Astrocyte (in vitro differentiated cells and primary cell): ENCODE data around the gene C5.

Source experiments
- EZH2 ChIP-seq: IDR thresholded peaks from 2 replicates; pipeline ENCODE4 v1.6.1; 2012; ENCODE audit warnings: mild to moderate bottlenecking, low read length, inconsistent platforms; ENCODE audit not compliant: insufficient read depth
- TF ChIP-seq, protein P1 (sequence below): IDR thresholded peaks from 2 replicates; pipeline ENCODE4 v1.5.1; 2011; ENCODE audit warnings: low read depth, mild to moderate bottlenecking, inconsistent platforms, low read length, moderate library complexity; ENCODE audit not compliant: insufficient read depth

DNA sequence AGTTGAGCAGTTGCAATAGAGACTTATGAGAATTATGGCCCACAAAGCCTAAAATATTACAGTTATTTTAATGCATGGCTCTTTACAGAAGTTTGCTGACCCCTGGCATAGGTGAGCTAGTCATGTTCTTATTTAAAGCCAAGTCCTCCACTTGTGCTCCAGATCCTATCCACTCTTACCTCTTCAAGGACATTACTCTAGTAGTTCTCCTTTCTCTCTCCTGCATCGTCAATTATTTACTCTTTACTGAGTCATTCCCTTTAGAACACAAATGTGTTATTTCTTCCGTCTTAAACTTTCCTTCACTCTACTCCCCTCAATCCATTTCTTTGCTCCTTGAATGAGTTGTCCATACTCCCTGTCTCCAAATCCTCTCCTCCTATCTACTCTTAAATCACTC is 102.9 kb downstream of the C5 start:
- TF ChIP-seq, protein P1, sequence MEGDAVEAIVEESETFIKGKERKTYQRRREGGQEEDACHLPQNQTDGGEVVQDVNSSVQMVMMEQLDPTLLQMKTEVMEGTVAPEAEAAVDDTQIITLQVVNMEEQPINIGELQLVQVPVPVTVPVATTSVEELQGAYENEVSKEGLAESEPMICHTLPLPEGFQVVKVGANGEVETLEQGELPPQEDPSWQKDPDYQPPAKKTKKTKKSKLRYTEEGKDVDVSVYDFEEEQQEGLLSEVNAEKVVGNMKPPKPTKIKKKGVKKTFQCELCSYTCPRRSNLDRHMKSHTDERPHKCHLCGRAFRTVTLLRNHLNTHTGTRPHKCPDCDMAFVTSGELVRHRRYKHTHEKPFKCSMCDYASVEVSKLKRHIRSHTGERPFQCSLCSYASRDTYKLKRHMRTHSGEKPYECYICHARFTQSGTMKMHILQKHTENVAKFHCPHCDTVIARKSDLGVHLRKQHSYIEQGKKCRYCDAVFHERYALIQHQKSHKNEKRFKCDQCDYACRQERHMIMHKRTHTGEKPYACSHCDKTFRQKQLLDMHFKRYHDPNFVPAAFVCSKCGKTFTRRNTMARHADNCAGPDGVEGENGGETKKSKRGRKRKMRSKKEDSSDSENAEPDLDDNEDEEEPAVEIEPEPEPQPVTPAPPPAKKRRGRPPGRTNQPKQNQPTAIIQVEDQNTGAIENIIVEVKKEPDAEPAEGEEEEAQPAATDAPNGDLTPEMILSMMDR, result no peak
- TF ChIP-seq EZH2, result no peak
